Activated T-cell treated with anti-CD3 and anti-CD28 coated beads for 24 hours (primary cell): ENCODE measurements around the gene TP53BP1.
A peak's percentile ranks its signal among the peaks of the same experiment; 100 is the strongest.
"Not testable (repeated sequence)": the region's sequence is repeated elsewhere in the genome, so short reads cannot be mapped to it uniquely, and the experiment has no call there.

ENCODE experiments used
- DNase-seq: peaks from one replicate; pipeline ENCODE4 v3.0.0-alpha.2; 2020; ENCODE audit warnings: low read depth

Gene TP53BP1

GRCh38 chr15:43420435-43420834 lies 72.5 kb downstream of the TP53BP1 start:
- no peak for DNase-seq

DNA sequence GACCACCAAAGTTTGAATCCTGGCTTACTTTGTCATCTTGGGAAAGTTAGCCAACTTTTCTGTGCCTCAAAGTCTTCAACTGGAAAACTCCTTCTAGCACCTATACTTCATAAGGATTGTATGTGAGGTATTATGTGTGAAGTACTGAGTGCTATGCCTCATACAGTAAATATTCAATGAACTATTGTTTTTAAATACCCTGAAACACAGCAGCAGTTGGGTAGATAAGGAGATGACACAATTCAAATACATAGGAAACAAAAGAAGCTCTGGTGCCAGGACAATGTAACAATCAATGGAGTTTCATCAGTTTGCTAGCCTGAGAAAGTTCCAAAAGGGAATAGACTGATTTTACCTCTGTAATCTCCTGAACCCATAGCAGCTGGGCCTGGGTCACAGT lies 78.8 kb downstream of the TP53BP1 start:
- no peak for DNase-seq

DNA sequence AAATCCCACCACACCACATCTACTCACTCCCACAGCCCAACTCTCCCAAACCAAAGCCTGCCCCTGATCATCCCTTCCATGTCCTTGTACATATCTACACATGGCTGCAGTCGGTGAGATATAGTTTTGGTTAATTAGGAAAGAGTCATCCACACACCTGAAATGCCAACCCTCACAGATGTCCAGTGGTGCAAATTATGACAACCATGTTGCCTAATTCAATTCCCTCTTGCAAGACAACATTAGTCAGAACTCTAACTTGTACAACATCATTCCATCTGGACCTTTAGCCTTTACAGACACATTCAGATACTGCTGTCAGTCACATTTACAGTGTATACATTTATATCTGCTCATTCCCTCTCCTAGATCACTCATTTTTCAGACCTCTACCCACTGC lies 80.9 kb downstream of the TP53BP1 start:
- DNase-seq, result no peak

DNA sequence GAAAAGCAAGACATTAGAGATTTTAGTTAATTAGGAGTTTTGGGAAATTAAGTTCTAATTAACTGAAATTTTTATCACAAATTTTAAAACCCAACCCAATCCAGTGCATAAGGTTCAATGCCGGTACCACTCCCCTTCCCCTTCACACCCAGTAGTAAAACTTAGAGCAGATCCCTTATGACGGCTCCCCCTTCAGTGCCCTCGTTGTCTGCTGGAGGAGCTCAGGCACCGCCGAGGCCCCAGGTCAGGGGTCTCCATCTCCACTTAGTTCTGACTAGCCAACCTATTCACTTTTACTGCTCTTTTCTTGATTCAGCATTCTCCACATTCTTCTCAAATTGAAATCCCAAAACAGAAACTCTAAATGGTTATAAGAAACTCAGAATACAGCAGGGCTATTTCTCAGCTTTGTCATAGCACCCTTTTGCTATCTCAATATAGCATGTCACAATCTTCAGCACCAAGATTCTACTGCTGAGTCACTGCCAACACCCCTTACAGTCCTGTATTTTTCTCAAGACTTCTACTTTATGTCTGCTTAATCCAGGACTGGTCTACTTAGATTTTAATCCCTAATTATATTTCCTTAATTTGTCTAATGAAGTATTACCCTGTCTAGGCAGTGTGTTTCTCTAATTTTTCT lies 82.3 kb downstream of the TP53BP1 start:
- DNase-seq, result no peak

DNA sequence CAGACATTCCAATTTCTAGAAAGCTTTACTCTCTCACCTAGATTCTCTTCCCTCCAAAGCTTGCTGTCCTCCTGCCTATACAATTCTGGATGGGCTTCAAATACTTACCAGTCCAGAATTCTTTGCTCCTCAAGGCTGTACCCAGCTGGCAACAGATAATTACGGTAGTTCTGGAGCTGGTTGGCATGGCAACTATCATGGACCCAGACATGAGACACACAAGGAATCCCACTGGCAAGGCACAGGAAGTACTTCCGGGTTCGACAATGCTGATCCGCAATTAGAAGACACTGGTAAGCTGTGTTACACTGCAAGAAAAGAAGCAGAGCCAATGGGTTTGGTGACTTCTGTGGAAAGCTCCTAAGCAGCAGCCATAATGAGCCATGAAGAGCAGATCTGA lies 84.2 kb downstream of the TP53BP1 start:
- DNase-seq, result no peak

GRCh38 chr15:43406808-43407207 lies 86.1 kb downstream of the TP53BP1 start:
- DNase-seq, result no peak

GRCh38 chr15:43406189-43406588 lies 86.8 kb downstream of the TP53BP1 start:
- no peak for DNase-seq

GRCh38 chr15:43404130-43404529 lies 88.8 kb downstream of the TP53BP1 start:
- no peak for DNase-seq

DNA sequence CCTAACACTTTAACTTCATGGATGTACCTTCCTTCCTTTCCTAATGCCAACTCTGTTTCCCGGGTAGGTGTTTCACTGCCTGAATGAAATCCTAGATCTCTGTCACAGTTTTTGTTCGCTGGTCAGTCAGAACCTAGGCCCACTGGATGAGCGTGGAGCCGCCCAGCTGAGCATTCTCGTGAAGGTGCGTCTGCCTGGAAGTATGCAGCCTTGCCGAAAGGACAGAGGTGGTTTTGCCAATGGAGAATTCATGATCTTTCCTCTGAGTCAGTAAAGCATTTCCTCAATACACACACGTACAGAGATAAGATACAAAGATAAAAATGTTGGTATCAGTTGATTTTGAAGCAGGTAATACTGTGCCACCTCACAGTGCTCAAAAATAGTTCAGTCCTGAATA lies 89.3 kb downstream of the TP53BP1 start:
- DNase-seq, result no peak

- no peak for DNase-seq
Measured at GRCh38 chr15:43402255-43402654, 90.7 kb downstream of the TP53BP1 start.

DNA sequence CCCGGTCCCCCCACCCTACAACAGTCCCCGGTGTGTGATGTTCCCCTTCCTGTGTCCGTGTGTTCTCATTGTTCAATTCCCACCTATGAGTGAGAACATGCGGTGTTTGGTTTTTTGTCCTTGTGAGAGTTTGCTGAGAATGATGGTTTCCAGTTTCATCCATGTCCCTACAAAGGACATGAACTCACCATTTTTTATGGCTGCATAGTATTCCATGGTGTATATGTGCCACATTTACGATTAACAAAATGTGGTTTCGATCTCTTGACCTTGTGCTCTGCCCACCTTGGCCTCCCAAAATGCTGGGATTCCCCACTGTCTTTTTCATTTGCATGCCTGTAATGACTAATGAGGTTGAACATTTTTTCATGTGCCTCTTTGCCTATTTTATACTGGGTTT lies 99.4 kb downstream of the TP53BP1 start:
- not testable (repeated sequence) for DNase-seq

DNA sequence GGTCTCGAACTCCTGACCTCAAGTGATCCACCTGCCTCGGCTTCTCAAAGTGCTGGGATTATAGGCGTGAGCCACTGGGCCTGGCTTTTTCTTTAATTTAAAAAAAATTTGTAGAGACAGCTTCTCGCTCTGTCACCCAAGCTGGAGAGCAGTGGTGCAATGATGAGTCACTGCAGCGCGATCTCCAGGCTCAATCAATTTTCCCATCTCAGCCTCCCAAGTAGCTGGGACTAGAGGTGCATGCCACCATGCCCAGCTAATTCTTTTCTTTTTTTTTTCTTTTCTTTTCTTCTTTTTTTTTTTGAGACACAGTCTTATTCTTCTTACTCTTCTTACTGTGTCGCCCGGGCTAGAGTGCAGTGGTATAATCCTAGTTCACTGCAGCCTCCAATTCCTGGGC lies 102.2 kb downstream of the TP53BP1 start:
- DNase-seq, result no peak

- DNase-seq, result no peak
Measured at GRCh38 chr15:43383070-43383469, 109.9 kb downstream of the TP53BP1 start.

DNA sequence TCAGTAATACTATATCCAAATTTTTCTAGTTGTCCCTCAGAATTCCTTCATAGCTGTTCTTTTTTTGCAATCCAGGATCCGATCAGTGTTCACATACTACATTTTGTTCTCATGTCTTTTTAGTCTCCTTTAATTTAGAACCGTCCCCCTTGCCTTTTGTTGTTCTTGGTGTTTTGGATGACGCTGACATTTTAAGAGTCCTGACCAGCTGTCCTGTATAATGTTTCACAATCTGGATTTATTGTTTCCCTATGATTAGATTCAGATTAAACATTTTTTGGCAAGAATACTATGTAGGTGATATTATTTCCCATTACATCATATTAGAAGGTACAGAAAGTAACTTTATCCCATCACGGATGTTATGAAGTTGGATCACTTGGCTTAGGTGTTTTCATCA lies 110.6 kb downstream of the TP53BP1 start:
- DNase-seq, result no peak

- no peak for DNase-seq
Measured at GRCh38 chr15:43378601-43379000, 114.4 kb downstream of the TP53BP1 start.

- DNase-seq, result peak; percentile 5
Measured at GRCh38 chr15:43376017-43376705, 116.8 kb downstream of the TP53BP1 start.

GRCh38 chr15:43370975-43371974 lies 121.7 kb downstream of the TP53BP1 start, which contains the start of the genes TUBGCP4 and ZSCAN29:
TUBGCP4 (plus strand) TSS chr15:43371101; CDS start chr15:43371355, 254 bp downstream.
ZSCAN29 (minus strand) TSS chr15:43371043; CDS start chr15:43369913, 1,130 bp downstream.
- peak; percentile 75 for DNase-seq

GRCh38 chr15:43370310-43370974 lies 122.5 kb downstream of the TP53BP1 start:
- no peak for DNase-seq

- DNase-seq, result no peak
Measured at GRCh38 chr15:43361313-43361903, 131.5 kb downstream of the TP53BP1 start.

GRCh38 chr15:43360821-43361220 lies 132.1 kb downstream of the TP53BP1 start:
- no peak for DNase-seq
